Endothelial cell (in vitro differentiated cells): ENCODE data around the gene HAGHL. TPM values are rescaled to one million over a fixed set of nuclear protein-coding genes. Genes with fewer than 3 reads are reported as not detected.

Source experiments
- DNase-seq: peaks from one replicate; pipeline ENCODE4 v3.0.0; 2021; ENCODE audit warnings: low spot score
- H3K27ac Mint-ChIP-seq: one replicate; pipeline ENCODE4 v1.8.0; 2021; ENCODE audit warnings: mixed read lengths, inconsistent platforms; ENCODE audit not compliant: unreplicated experiment
- H3K27me3 Mint-ChIP-seq: one replicate; pipeline ENCODE4 v1.8.0; 2021; ENCODE audit warnings: mild to moderate bottlenecking, moderate library complexity, mixed read lengths, inconsistent platforms; ENCODE audit not compliant: unreplicated experiment
- H3K36me3 Mint-ChIP-seq: one replicate; pipeline ENCODE4 v1.8.0; 2021; ENCODE audit warnings: mild to moderate bottlenecking, low read depth, mixed read lengths, inconsistent platforms; ENCODE audit not compliant: unreplicated experiment
- H3K4me1 Mint-ChIP-seq: one replicate; pipeline ENCODE4 v1.8.0; 2021; ENCODE audit warnings: mild to moderate bottlenecking, mixed read lengths, inconsistent platforms; ENCODE audit not compliant: unreplicated experiment
- H3K4me3 Mint-ChIP-seq: one replicate; pipeline ENCODE4 v1.8.0; 2021; ENCODE audit warnings: mild to moderate bottlenecking, mixed read lengths, inconsistent platforms; ENCODE audit not compliant: unreplicated experiment
- H3K9me3 Mint-ChIP-seq: one replicate; pipeline ENCODE4 v1.8.0; 2021; ENCODE audit warnings: mixed read lengths, inconsistent platforms; ENCODE audit not compliant: unreplicated experiment
- total RNA-seq: library from RNA; stranded (reverse); fragmentation: NEBNext Ultra II Directional; extraction: Animal tissue kit (Norgen Biotek cat#: 25700); gene quantifications from one replicate; pipeline ENCODE4 v1.2.1, GENCODE V29; 2021; ENCODE audit not compliant: unreplicated experiment
- TF ChIP-seq, protein P1 (sequence below): fragments of 200-600 bp; sonication (generic); IDR thresholded peaks from one replicate; pipeline ENCODE4 v1.5.0; 2021; ENCODE audit warnings: antibody characterized with exemption; ENCODE audit not compliant: unreplicated experiment

The HAGHL gene
- total RNA-seq, 1 donor from 2014 or later, result 1.5 TPM

DNA sequence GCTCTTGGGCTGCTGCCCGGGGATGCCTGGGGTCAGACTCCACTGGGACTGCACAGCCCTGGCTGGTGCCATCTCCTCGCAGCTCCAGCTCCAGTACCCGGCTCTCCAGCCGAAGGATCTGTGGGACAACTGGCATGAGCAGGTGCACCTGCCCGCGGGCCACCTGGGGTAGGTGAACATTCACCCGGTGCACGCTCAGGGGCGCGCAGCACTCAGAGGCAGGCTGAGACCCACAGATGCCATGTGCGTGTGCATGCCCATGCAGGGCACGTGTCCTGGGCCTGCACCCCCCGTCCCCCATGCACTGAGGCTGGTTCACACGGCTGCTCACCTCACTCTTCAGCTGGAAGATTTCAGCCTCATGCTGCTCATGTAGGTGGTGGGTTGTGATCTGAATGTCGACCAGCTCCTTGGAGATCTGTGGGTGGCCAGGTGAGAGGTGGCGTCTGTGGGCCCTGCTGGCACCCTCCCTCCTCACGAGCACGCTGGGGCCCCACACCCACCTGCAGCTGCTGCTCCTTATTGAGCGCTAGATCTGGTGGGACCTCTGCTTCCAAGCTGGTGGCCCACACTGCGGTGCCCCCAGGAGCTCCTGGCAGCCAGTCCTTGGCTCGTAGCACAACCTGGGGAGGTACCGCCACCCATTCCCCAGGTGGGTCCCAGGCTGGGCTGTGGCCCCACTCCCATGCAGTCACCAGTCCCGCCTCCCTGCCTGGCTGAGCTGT, 1.3 kb upstream of the HAGHL start:
- TF ChIP-seq, protein P1, sequence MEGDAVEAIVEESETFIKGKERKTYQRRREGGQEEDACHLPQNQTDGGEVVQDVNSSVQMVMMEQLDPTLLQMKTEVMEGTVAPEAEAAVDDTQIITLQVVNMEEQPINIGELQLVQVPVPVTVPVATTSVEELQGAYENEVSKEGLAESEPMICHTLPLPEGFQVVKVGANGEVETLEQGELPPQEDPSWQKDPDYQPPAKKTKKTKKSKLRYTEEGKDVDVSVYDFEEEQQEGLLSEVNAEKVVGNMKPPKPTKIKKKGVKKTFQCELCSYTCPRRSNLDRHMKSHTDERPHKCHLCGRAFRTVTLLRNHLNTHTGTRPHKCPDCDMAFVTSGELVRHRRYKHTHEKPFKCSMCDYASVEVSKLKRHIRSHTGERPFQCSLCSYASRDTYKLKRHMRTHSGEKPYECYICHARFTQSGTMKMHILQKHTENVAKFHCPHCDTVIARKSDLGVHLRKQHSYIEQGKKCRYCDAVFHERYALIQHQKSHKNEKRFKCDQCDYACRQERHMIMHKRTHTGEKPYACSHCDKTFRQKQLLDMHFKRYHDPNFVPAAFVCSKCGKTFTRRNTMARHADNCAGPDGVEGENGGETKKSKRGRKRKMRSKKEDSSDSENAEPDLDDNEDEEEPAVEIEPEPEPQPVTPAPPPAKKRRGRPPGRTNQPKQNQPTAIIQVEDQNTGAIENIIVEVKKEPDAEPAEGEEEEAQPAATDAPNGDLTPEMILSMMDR, result no peak
- Mint-ChIP-seq H3K27me3 (peaks cover 6% of the 10 kb centered on the region), H3K36me3 (no peaks in the 10 kb centered on the region), H3K4me3 (no peak overlapping the region), H3K27ac (no peak overlapping the region), H3K9me3 (no peaks in the 10 kb centered on the region), H3K4me1 (no peaks in the 10 kb centered on the region)
- DNase-seq, result no peak

DNA sequence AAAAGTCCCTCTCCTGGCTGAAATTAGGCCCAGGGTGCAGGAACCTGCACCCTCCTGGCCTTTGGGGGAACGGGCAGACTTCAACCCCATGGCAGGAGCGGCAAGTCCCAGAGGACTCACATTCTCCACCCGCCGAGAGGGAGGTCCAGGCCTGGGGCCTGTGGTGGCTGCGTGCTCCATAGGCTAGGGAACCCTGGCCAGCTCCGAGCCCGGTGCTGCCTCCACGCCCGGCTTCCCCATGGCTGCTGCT, 793 bp upstream of the HAGHL start:
- TF ChIP-seq, protein P1, result no peak

DNA sequence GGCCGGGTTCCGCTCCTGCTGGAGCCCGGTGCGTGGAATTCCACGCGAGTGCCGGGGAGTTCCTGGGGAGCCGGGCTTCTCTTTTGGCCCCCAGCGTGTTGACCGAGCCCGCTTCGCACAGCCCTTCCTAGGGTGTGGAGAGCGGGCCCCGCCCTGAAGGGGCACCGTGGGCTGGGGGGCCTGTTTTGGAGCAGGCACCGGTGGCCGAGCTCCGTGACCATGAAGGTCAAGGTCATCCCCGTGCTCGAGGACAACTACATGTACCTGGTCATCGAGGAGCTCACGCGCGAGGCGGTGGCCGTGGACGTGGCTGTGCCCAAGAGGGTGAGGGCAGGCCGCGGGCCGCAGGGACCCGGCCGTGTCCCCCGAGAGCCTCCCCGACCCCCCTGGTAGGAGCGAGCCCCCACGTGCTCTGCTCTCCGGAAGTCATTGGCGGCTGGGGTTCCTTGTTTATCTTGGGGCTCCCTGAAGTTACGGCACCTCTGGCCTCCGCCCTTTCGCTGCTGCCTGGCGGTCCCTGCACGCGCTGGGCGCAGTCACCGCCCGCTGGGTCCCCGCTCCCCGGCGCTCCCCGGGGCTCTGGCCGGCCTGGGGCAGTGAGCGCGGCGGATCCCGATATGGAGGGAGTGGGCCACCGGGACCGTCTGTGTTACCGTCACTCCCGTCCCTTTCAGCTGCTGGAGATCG, 528 bp downstream of the HAGHL start:
- Mint-ChIP-seq H3K4me3 (no peak overlapping the region), H3K36me3 (peaks cover 3% of the 10 kb centered on the region), H3K27ac (no peak overlapping the region), H3K9me3 (no peaks in the 10 kb centered on the region), H3K4me1 (no peaks in the 10 kb centered on the region), H3K27me3 (peaks cover 6% of the 10 kb centered on the region)
- TF ChIP-seq, protein P1, result no peak
- DNase-seq, result no peak

More for the DNA sequence above, 793 bp upstream of the HAGHL start:
- no peak overlapping the region for H3K27ac Mint-ChIP-seq
- no peak overlapping the region for H3K4me3 Mint-ChIP-seq
- DNase-seq, result no peak
- H3K27me3 Mint-ChIP-seq, result peaks cover 6% of the 10 kb centered on the region
- no peaks in the 10 kb centered on the region for H3K9me3 Mint-ChIP-seq
- no peaks in the 10 kb centered on the region for H3K36me3 Mint-ChIP-seq
- H3K4me1 Mint-ChIP-seq, result no peaks in the 10 kb centered on the region

DNA sequence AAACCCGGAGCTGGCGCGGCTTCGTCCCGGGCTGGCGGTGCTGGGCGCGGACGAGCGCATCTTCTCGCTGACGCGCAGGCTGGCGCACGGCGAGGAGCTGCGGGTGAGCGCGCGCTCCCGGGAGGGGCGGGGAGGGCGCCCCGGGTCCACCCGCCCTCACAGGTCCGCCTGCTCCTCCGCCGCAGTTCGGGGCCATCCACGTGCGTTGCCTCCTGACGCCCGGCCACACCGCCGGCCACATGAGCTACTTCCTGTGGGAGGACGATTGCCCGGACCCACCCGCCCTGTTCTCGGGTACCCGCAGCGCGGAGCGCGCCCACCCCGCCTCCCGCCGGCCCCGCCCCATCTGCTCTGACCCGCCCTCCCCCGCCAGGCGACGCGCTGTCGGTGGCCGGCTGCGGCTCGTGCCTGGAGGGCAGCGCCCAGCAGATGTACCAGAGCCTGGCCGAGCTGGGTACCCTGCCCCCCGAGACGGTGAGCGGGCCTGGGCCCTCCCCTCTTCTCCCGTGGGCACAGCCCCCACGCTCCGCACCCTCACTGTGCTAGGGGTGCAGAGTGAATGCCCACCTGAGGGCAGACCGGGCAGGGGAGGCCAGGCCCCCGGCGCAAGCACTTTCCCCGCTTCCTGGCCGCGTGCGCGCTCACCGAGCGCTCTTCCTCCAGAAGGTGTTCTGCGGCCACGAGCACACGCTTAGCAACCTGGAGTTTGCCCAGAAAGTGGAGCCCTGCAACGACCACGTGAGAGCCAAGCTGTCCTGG, 1.4 kb downstream of the HAGHL start:
- H3K4me3 Mint-ChIP-seq, result no peak overlapping the region
- no peak for DNase-seq
- TF ChIP-seq, protein P1, result no peak
- H3K36me3 Mint-ChIP-seq, result peaks cover 10% of the 10 kb centered on the region
- peaks cover 5% of the 10 kb centered on the region for H3K27me3 Mint-ChIP-seq
- no peaks in the 10 kb centered on the region for H3K9me3 Mint-ChIP-seq
- H3K4me1 Mint-ChIP-seq, result no peaks in the 10 kb centered on the region
- H3K27ac Mint-ChIP-seq, result no peak overlapping the region
